Skeletal muscle cell (primary cell): Measurements from ENCODE around the gene TUBA3C.
"Not testable (repeated sequence)": the region's sequence is repeated elsewhere in the genome, so short reads cannot be mapped to it uniquely, and the experiment has no call there.

Source experiments
- DNase-seq: peaks from one replicate; pipeline ENCODE4 v3.0.0-alpha.2; 2010; ENCODE audit warnings: low read depth
- H3K4me3 ChIP-seq: 2 replicates; pipeline ENCODE4 v1.5.1; 2011; ENCODE audit warnings: low read depth, mild to moderate bottlenecking, control low read depth, low read length, moderate library complexity

Gene TUBA3C

GRCh38 chr13:19181621-19182485 lies at the start of gene TUBA3C:
Gene TUBA3C (minus strand): TSS chr13:19181824. CDS start chr13:19181747, 77 bp downstream.
- no peak within 1 kb of the TSS for H3K4me3 ChIP-seq
- DNase-seq: no peak

GRCh38 chr13:19207413-19207812 lies 25.8 kb upstream of the TUBA3C start:
- not testable (repeated sequence) for H3K4me3 ChIP-seq, DNase-seq

- not testable (repeated sequence) for DNase-seq, H3K4me3 ChIP-seq
Measured at GRCh38 chr13:19192622-19193021, 11.0 kb upstream of the TUBA3C start.

GRCh38 chr13:19189911-19190310 lies 8.3 kb upstream of the TUBA3C start:
- not testable (repeated sequence) for DNase-seq, H3K4me3 ChIP-seq

- not testable (repeated sequence) for H3K4me3 ChIP-seq, DNase-seq
Measured at GRCh38 chr13:19189368-19189767, 7.7 kb upstream of the TUBA3C start.

GRCh38 chr13:19185865-19186645 lies 4.4 kb upstream of the TUBA3C start:
- H3K4me3 ChIP-seq: no peak overlapping the region
- no peak for DNase-seq

GRCh38 chr13:19185086-19185864 lies 3.7 kb upstream of the TUBA3C start:
- no peak overlapping the region for H3K4me3 ChIP-seq
- no peak for DNase-seq

- no peak overlapping the region for H3K4me3 ChIP-seq
- no peak for DNase-seq
Measured at GRCh38 chr13:19184176-19184575, 2.6 kb upstream of the TUBA3C start.

- H3K4me3 ChIP-seq: no peak overlapping the region
- no peak for DNase-seq
Measured at GRCh38 chr13:19183676-19184075, 2.1 kb upstream of the TUBA3C start.

- DNase-seq: no peak
- H3K4me3 ChIP-seq: no peak overlapping the region
Measured at GRCh38 chr13:19182536-19182935, 912 bp upstream of the TUBA3C start.

- no peak for DNase-seq
- no peak overlapping the region for H3K4me3 ChIP-seq
Measured at GRCh38 chr13:19181021-19181620, 503 bp downstream of the TUBA3C start.

GRCh38 chr13:19179916-19180315 lies 1.7 kb downstream of the TUBA3C start:
- H3K4me3 ChIP-seq: no peak overlapping the region
- no peak for DNase-seq

- no peak overlapping the region for H3K4me3 ChIP-seq
- DNase-seq: no peak
Measured at GRCh38 chr13:19178901-19179593, 2.6 kb downstream of the TUBA3C start.

GRCh38 chr13:19176981-19177776 lies 4.4 kb downstream of the TUBA3C start:
- not testable (repeated sequence) for DNase-seq, H3K4me3 ChIP-seq

GRCh38 chr13:19173752-19174151 lies 7.9 kb downstream of the TUBA3C start:
- H3K4me3 ChIP-seq: no peak overlapping the region
- DNase-seq: no peak

- H3K4me3 ChIP-seq: no peak overlapping the region
- DNase-seq: no peak
Measured at GRCh38 chr13:19172647-19173030, 9.0 kb downstream of the TUBA3C start.

GRCh38 chr13:19172007-19172646 lies 9.5 kb downstream of the TUBA3C start:
- no peak overlapping the region for H3K4me3 ChIP-seq
- no peak for DNase-seq

GRCh38 chr13:19171563-19171962 lies 10.1 kb downstream of the TUBA3C start:
- no peak for DNase-seq

More at GRCh38 chr13:19171563-19171962, 10.1 kb downstream of the TUBA3C start:
- no peak overlapping the region for H3K4me3 ChIP-seq
